Renal cortex interstitium (tissue), 11 donors: ENCODE data around the gene WWP2. TPM values are rescaled to one million over a fixed set of nuclear protein-coding genes. Genes with fewer than 3 reads are reported as not detected.
"Not testable (repeated sequence)": the region's sequence is repeated elsewhere in the genome, so short reads cannot be mapped to it uniquely, and the experiment has no call there.

Experiments
- DNase-seq, 11 donors: peaks; one replicate each; pipeline ENCODE4 v3.0.0-alpha.2; 2013; ENCODE audit warnings: low read depth in 9 of 11, low spot score in 4 of 11; ENCODE audit errors: extremely low read depth in 1 of 11
- polyA plus RNA-seq, 3 donors: library from polyadenylated mRNA; unstranded; fragments of 120-200 nt; gene quantifications; one replicate each; pipeline ENCODE4 v1.2.1, GENCODE V29; 2013; ENCODE audit not compliant: insufficient read length in 3 of 3

The WWP2 gene
- polyA plus RNA-seq, 3 donors = 41.6 to 55.1 (median 45.4) TPM

- DNase-seq = peak in 7 of 11 donors; percentile 33 to 81 (median 41)
Measured at GRCh38 chr16:69741951-69742904, 19.9 kb upstream of the WWP2 start.

DNA sequence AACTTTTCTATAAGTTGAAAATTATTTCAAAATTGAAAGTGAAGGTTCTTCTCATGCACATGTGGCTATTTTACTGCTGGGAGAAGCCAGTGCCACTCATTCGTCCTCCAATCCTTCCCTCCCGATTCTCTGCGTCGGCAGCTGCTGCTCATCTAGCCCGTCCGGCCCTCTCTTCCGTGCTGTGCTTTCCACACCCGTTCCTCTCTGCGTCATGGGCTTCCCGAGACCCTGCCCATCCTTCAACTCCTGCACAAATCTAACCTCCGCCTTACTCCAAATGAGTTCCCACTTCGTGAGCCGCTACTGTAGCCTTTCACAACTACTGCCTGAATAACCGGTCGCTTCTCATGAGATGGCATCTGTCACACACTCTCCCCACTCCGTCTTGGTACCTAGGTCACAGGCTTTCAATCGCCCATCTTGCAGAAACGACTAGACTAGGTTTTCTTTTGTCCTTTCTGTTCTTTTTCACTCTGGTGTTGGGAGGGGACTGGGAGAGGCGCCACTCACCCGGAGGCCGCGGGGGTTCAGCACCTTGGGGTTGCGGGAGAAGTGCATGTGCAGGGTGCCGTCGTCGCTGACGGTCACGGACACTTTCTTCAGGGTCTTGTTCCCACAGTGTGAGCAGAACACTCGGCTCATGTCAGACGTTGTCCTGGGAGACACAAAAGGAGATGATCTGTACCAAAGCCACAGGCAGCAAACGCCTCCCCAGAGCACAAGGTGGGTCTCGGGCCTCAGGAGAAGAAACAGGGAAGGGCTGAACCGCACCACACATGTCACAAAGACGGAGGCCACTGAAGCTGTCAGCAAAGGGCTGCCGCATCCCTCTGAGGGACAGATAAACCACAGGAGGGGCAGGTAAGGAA is 17.5 kb upstream of the WWP2 start:
- DNase-seq = no peak

- no peak for DNase-seq
Measured at GRCh38 chr16:69745232-69745612, 16.9 kb upstream of the WWP2 start.

DNA sequence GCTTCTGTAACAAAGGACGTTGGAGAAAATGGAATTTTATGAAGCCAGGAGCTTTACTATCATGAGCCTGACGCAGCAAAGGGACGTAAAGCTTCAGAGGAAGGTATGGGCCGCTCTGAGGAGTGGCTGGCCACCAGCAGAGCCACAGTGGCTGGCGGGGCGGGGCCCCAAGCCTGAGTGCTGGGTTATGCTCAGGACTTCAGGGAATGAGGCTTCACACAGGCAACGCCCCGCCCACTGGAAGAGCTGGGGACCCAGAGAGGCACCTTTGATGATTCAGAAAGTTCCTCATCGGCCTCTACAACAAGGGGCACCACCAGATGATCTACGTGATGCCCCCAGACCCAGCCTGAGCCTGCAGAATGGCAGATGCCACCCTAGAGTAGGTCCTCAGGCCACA is 16.2 kb upstream of the WWP2 start:
- no peak for DNase-seq

- DNase-seq = no peak
Measured at GRCh38 chr16:69747115-69747514, 15.0 kb upstream of the WWP2 start.

DNA sequence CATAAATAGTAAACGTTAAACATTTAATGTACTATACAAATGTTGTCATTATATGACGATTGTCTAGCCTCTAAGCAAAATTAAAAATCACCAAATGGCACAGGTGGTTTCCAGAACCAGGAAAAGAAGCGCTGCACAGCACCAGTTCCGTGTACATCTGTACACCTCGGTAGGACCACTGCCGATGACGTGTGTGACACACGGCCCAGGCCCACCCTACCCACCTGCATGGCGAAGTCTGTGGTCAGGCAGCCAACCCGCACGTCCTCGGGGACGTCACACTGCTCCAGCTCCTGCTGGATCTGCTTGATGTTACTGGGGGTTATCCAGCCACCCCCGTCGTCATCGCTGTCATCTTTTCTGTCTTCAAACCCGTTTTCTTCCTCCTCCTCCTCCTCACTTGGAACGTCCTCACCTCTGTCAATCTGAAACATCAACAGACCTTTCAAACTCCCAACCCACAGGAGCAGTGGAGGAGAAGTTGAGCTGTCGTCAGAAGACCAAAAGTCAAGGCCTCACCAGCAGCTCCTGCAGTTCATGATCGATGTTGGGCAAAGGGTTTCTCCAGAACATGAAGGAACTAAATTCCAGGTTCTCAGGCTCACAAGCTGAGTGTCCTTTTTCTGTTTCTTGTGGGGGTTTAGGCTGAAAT is 13.3 kb upstream of the WWP2 start:
- DNase-seq = no peak

- peak in 1 of 11 donors; percentile 11 for DNase-seq
Measured at GRCh38 chr16:69754143-69754468, 8.0 kb upstream of the WWP2 start.

- DNase-seq = peak; percentile 92 to 98 (median 95)
Measured at GRCh38 chr16:69754469-69755310, 7.4 kb upstream of the WWP2 start, which contains the start of gene NOB1. TSS of gene NOB1 (minus strand) at chr16:69754926. CDS start at chr16:69754910, 16 bp downstream.

GRCh38 chr16:69756705-69757104 is 5.4 kb upstream of the WWP2 start:
- no peak for DNase-seq

GRCh38 chr16:69757375-69757774 is 4.8 kb upstream of the WWP2 start:
- not testable (repeated sequence) for DNase-seq

- DNase-seq = peak in 1 of 11 donors; percentile 28
Measured at GRCh38 chr16:69762814-69763598, 874 bp downstream of the WWP2 start.

DNA sequence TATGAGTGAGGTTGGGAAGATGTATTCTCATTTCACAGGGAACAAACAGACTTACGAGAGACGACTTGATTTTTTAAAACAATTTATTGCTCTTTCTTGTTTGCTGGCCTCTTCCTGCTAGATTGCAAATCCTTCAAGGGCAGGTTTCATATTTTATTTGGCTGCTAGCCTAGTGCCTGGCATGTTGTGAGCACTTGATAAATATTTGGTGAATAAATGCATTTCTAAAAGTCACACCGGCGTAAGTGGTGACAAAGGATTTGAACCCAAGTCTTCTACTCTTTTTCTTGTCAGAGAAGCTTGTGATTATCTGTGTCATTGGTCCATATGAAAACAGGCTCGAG is 1.4 kb downstream of the WWP2 start:
- DNase-seq = no peak

DNA sequence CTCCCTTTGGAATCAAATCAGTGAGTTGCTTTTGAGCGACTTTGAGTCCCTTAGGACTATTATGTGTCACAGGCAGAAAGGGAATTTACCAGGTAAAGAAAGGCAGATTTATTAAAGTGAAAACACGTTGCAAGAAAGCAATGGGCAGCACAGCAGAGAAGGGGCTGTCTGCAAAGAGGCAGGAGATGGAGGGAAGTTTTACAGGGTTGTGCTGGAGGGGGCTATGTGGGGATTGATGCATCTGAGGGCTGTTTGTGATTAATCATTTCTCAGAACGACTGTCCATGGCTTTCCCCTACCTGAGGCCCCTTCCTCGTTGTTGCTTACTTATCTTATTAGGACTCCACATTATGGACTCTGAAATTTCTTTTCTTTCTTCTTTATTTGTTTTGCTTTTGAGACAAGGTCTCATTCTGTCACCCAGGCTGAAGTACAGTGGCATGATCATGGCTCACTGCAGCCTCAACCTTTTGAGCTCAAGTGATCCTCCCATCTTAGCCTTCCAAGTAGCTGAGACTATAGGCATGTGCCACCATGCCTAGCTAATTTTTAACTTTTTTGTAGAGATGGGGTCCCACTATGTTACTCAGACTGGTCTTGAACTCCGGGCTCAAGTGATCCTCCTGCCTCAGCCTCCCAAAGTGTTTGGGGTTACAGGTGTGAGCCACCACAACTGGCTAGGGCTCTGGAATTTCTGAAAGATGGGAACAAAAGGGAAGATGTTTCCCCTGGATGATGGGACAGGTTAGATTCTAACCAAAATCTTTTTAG is 5.5 kb downstream of the WWP2 start:
- no peak for DNase-seq

- DNase-seq = no peak
Measured at GRCh38 chr16:69768666-69769065, 6.5 kb downstream of the WWP2 start.

GRCh38 chr16:69769404-69769803 is 7.3 kb downstream of the WWP2 start:
- no peak for DNase-seq

GRCh38 chr16:69771651-69771967 is 9.5 kb downstream of the WWP2 start:
- no peak for DNase-seq

GRCh38 chr16:69773260-69773947 is 11.3 kb downstream of the WWP2 start:
- DNase-seq = no peak
